H9 (cell line): Measurements from ENCODE around the gene ITGB7. TPM values are rescaled to one million over a fixed set of nuclear protein-coding genes. Genes with fewer than 3 reads are reported as not detected.

Experiments used
- DNase-seq: peaks from one replicate; pipeline ENCODE4 v3.0.0-alpha.2; 2017
- H2AFZ ChIP-seq: one replicate; pipeline ENCODE4 v1.6.1; 2013; ENCODE audit warnings: mild to moderate bottlenecking, low read length, control low read depth, moderate library complexity
- H2AK5ac ChIP-seq: 2 replicates; pipeline ENCODE4 v1.6.1; 2013; ENCODE audit warnings: low read length, control low read depth, mixed read lengths; ENCODE audit not compliant: insufficient read length
- H2BK120ac ChIP-seq: one replicate; pipeline ENCODE4 v1.6.1; 2013; ENCODE audit warnings: low read depth, mild to moderate bottlenecking, low read length, control low read depth, inconsistent platforms; ENCODE audit not compliant: poor library complexity, severe bottlenecking
- H2BK12ac ChIP-seq: 2 replicates; pipeline ENCODE4 v1.6.1; 2013; ENCODE audit warnings: low read length, control low read depth, mixed read lengths, low read depth; ENCODE audit not compliant: insufficient read length
- H2BK15ac ChIP-seq: 2 replicates; pipeline ENCODE4 v1.6.1; 2013; ENCODE audit warnings: low read depth, low read length, control low read depth
- H2BK20ac ChIP-seq: one replicate; pipeline ENCODE4 v1.6.1; 2013; ENCODE audit warnings: low read depth, mild to moderate bottlenecking, low read length, control low read depth, inconsistent platforms; ENCODE audit not compliant: poor library complexity, severe bottlenecking
- H2BK5ac ChIP-seq: 2 replicates; pipeline ENCODE4 v1.6.1; 2013; ENCODE audit warnings: low read length, control low read depth, mixed read lengths; ENCODE audit not compliant: insufficient read length
- H3K14ac ChIP-seq: 2 replicates; pipeline ENCODE4 v1.6.1; 2013; ENCODE audit warnings: low read length, control low read depth; ENCODE audit not compliant: insufficient read depth
- H3K18ac ChIP-seq: 2 replicates; pipeline ENCODE4 v1.6.1; 2013; ENCODE audit warnings: low read depth, mild to moderate bottlenecking, mixed read lengths, low read length, control low read depth; ENCODE audit not compliant: insufficient read length
- H3K23ac ChIP-seq: 2 replicates; pipeline ENCODE4 v1.6.1; 2013; ENCODE audit warnings: low read length, control low read depth, mixed read lengths, low read depth; ENCODE audit not compliant: insufficient read length
- H3K23me2 ChIP-seq: 2 replicates; pipeline ENCODE4 v1.6.1; 2013; ENCODE audit warnings: low read depth, mild to moderate bottlenecking, mixed read lengths, low read length, control low read depth; ENCODE audit not compliant: insufficient read length, poor library complexity, severe bottlenecking
- H3K27ac ChIP-seq: 2 replicates; pipeline ENCODE4 v1.5.1; 2013; ENCODE audit warnings: low read length, control low read depth, mixed read lengths, low read depth; ENCODE audit not compliant: insufficient read length
- H3K27me3 ChIP-seq: 2 replicates; pipeline ENCODE4 v1.6.1; 2013; ENCODE audit warnings: low read length, control low read depth, inconsistent platforms; ENCODE audit not compliant: insufficient read depth
- H3K4ac ChIP-seq: 2 replicates; pipeline ENCODE4 v1.6.1; 2013; ENCODE audit warnings: low read depth, mild to moderate bottlenecking, control low read depth, inconsistent platforms, low read length, moderate library complexity
- H3K4me1 ChIP-seq: 2 replicates; pipeline ENCODE4 v1.6.1; 2013; ENCODE audit warnings: low read length, control low read depth, inconsistent platforms; ENCODE audit not compliant: insufficient read depth
- H3K4me2 ChIP-seq: 2 replicates; pipeline ENCODE4 v1.6.1; 2013; ENCODE audit warnings: low read length, control low read depth, mixed read lengths; ENCODE audit not compliant: insufficient read length, insufficient read depth
- H3K56ac ChIP-seq: 2 replicates; pipeline ENCODE4 v1.6.1; 2013; ENCODE audit warnings: low read depth, mild to moderate bottlenecking, mixed read lengths, low read length, control low read depth; ENCODE audit not compliant: insufficient read length
- H3K79me1 ChIP-seq: 2 replicates; pipeline ENCODE4 v1.6.1; 2013; ENCODE audit warnings: low read depth, mild to moderate bottlenecking, moderate library complexity, low read length, control low read depth, inconsistent platforms; ENCODE audit not compliant: insufficient read depth, poor library complexity, severe bottlenecking
- H3K79me2 ChIP-seq: 2 replicates; pipeline ENCODE4 v1.6.1; 2013; ENCODE audit warnings: low read length, control low read depth, inconsistent platforms; ENCODE audit not compliant: insufficient read depth
- H3K9ac ChIP-seq: 2 replicates; pipeline ENCODE4 v1.6.1; 2013; ENCODE audit warnings: low read length, control low read depth, mixed read lengths; ENCODE audit not compliant: insufficient read length; ENCODE audit errors: extremely low read depth
- H3K9me3 ChIP-seq: one replicate; pipeline ENCODE4 v1.6.1; 2013; ENCODE audit warnings: low read depth, low read length, inconsistent platforms; ENCODE audit not compliant: control insufficient read depth
- H3T11ph ChIP-seq: one replicate; pipeline ENCODE4 v1.6.1; 2013; ENCODE audit warnings: mild to moderate bottlenecking, low read length, control low read depth, inconsistent platforms
- H4K20me1 ChIP-seq: one replicate; pipeline ENCODE4 v1.6.1; 2013; ENCODE audit not compliant: control insufficient read depth, insufficient read length, insufficient read depth
- H4K5ac ChIP-seq: 2 replicates; pipeline ENCODE4 v1.6.1; 2013; ENCODE audit warnings: low read depth, mild to moderate bottlenecking, mixed read lengths, low read length, control low read depth; ENCODE audit not compliant: insufficient read length
- H4K8ac ChIP-seq: replicated peaks from 2 replicates; pipeline ENCODE4 v1.6.1; 2013; ENCODE audit warnings: low read length, control low read depth, mixed read lengths, low read depth; ENCODE audit not compliant: insufficient read length
- H4K91ac ChIP-seq: 2 replicates; pipeline ENCODE4 v1.6.1; 2013; ENCODE audit warnings: low read depth, mild to moderate bottlenecking, moderate library complexity, mixed read lengths, low read length, control low read depth; ENCODE audit not compliant: insufficient read length
- H3K27ac Mint-ChIP-seq, 3 experiments: 2 replicates in 2 of 3; 3 replicates in 1 of 3; pipeline ENCODE4 v1.8.0; 2020 to 2021; ENCODE audit warnings: mixed read lengths in 3 of 3, mild to moderate bottlenecking in 1 of 3, moderate library complexity in 1 of 3
- H3K27me3 Mint-ChIP-seq: 2 replicates; pipeline ENCODE4 v1.8.0; 2021; ENCODE audit warnings: low read depth, mild to moderate bottlenecking, moderate library complexity, mixed read lengths
- H3K36me3 Mint-ChIP-seq, 3 experiments: 2 replicates in 2 of 3; 3 replicates in 1 of 3; pipeline ENCODE4 v1.8.0; 2020 to 2021; ENCODE audit warnings: low read depth in 3 of 3, mixed read lengths in 3 of 3; ENCODE audit not compliant: insufficient read depth in 1 of 3
- H3K4me1 Mint-ChIP-seq, 2 experiments: 2 replicates each; pipeline ENCODE4 v1.8.0; 2020; ENCODE audit warnings: mixed read lengths in 2 of 2
- H3K4me3 Mint-ChIP-seq, 2 experiments: 2 replicates in 1 of 2; 3 replicates in 1 of 2; pipeline ENCODE4 v1.8.0; 2020 to 2021; ENCODE audit warnings: mild to moderate bottlenecking in 2 of 2, mixed read lengths in 2 of 2, moderate library complexity in 1 of 2
- H3K9me3 Mint-ChIP-seq, 2 experiments: 2 replicates in 1 of 2; 3 replicates in 1 of 2; pipeline ENCODE4 v1.8.0; 2020; ENCODE audit warnings: mild to moderate bottlenecking in 2 of 2, mixed read lengths in 2 of 2, moderate library complexity in 1 of 2
- WGBS: extraction: QIAGEN DNeasy Blood & Tissue Kit; methylation state at CpG from one replicate; pipeline ENCODE4 v1.1.7; 2013; ENCODE audit warnings: missing lambda C conversion rate, low lambda C conversion rate, mixed read lengths; ENCODE audit not compliant: insufficient read length; ENCODE audit errors: extremely low coverage; 5-methylcytosine and 5-hydroxymethylcytosine counted together
- total RNA-seq: library from RNA; stranded (reverse); gene quantifications from 2 replicates; pipeline ENCODE4 v1.2.1, GENCODE V29; 2021
- TF ChIP-seq, protein P1 (sequence below): fragments of 200-600 bp; sonication (generic); conservative IDR thresholded peaks from 3 replicates; pipeline ENCODE4 v1.8.0; 2021; ENCODE audit warnings: antibody characterized with exemption, mild to moderate bottlenecking

ITGB7 gene
- total RNA-seq, 1 experiment from 2014 or later: 0.39 TPM

DNA sequence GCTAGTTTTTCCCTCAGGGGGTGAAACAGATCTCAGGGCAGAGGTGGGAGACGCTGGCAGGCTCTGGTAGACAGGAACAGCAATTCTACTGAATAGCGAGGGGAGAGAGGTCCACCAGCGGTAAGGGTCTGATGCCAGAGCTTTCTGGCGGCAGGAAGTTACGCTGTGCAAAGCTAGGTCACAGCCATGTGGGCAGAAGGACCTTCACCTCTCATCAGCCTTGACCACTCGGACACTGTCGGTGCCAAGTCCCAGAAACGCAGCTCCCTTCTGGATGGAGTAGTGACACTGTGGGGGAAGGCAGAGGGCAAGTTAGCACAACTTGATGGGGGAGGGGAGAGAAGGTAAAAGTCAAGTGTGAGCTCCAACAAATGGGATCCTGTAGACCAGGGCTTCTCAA is 36.8 kb downstream of the ITGB7 start:
- Histone ChIP-seq H3K4me1 (no peaks in the 10 kb centered on the region; the same call in 1 of the 2 replicates), H4K20me1 (no peaks in the 10 kb centered on the region), H3K27ac (no peak overlapping the region), H3K27me3 (peaks cover 21% of the 10 kb centered on the region), H2BK120ac (no peak overlapping the region), H3T11ph (no peak overlapping the region), H2BK5ac (no peak overlapping the region), H3K14ac (no peak overlapping the region), H3K4me2 (no peak overlapping the region), H3K23ac (no peak overlapping the region), H2AFZ (no peak overlapping the region), H2AK5ac (no peak overlapping the region), H2BK12ac (no peak overlapping the region), H4K91ac (no peak overlapping the region), H3K79me2 (no peaks in the 10 kb centered on the region), H3K56ac (no peak overlapping the region), H3K23me2 (no peaks in the 10 kb centered on the region), H3K79me1 (no peaks in the 10 kb centered on the region), H3K9ac (no peak overlapping the region), H4K5ac (no peak overlapping the region), H3K4ac (no peak overlapping the region), H4K8ac (no peak overlapping the region), H2BK20ac (no peak overlapping the region), H3K9me3 (no peaks in the 10 kb centered on the region), H2BK15ac (no peak overlapping the region), H3K18ac (no peak overlapping the region)
- Mint-ChIP-seq H3K27me3 (peaks cover 92% of the 10 kb centered on the region), H3K4me1 (peaks cover 4 to 13% of the 10 kb centered on the region in 2 experiments), H3K4me3 (no peak overlapping the region), H3K36me3 (peaks cover 0 to 6% (median 0%) of the 10 kb centered on the region in 3 experiments; a peak in 1 of 7 replicates), H3K27ac (no peak overlapping the region), H3K9me3 (no peaks in the 10 kb centered on the region; a peak in 1 of 5 replicates)
- TF ChIP-seq, protein P1, sequence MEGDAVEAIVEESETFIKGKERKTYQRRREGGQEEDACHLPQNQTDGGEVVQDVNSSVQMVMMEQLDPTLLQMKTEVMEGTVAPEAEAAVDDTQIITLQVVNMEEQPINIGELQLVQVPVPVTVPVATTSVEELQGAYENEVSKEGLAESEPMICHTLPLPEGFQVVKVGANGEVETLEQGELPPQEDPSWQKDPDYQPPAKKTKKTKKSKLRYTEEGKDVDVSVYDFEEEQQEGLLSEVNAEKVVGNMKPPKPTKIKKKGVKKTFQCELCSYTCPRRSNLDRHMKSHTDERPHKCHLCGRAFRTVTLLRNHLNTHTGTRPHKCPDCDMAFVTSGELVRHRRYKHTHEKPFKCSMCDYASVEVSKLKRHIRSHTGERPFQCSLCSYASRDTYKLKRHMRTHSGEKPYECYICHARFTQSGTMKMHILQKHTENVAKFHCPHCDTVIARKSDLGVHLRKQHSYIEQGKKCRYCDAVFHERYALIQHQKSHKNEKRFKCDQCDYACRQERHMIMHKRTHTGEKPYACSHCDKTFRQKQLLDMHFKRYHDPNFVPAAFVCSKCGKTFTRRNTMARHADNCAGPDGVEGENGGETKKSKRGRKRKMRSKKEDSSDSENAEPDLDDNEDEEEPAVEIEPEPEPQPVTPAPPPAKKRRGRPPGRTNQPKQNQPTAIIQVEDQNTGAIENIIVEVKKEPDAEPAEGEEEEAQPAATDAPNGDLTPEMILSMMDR: no peak
- no CpG with 5 or more reads among the region's 8 CpGs for WGBS
- DNase-seq: no peak
